ENCODE data around the gene NAT14. TPM values are rescaled to one million over a fixed set of nuclear protein-coding genes. Genes with fewer than 3 reads are reported as not detected.

Gene NAT14
- total RNA-seq, 1 donor from 2014 or later, result 14.7 TPM

- peaks cover 6% of the 10 kb centered on the region for H3K27me3 ChIP-seq
- DNase-seq, result no peak
- no peak overlapping the region for H3K27ac ChIP-seq
- no peak overlapping the region for H3K4me3 ChIP-seq
- no peaks in the 10 kb centered on the region for H3K4me1 ChIP-seq
- TF ChIP-seq CTCF (IDR thresholded peaks at IDR 0.05), result no peak
- intact Hi-C loops (cut with DNase I), result no loop called here
- no peaks in the 10 kb centered on the region for H3K36me3 ChIP-seq
- ATAC-seq, result no peak
- H3K9me3 ChIP-seq, result no peaks in the 10 kb centered on the region
These were observed 12.8 kb downstream of the NAT14 start for GRCh38 chr19:55497763-55498162.

GRCh38 chr19:55498246-55498840 is 13.4 kb downstream of the NAT14 start:
- ATAC-seq (no peak), DNase-seq (no peak)
- no peaks in the 10 kb centered on the region for H3K36me3 ChIP-seq
- peaks cover 3% of the 10 kb centered on the region for H3K27me3 ChIP-seq
- intact Hi-C loops (cut with DNase I), result no loop called here
- TF ChIP-seq CTCF (IDR thresholded peaks at IDR 0.05), result no peak
- H3K27ac ChIP-seq, result no peak overlapping the region
- no peaks in the 10 kb centered on the region for H3K4me1 ChIP-seq
- H3K4me3 ChIP-seq, result no peak overlapping the region
- H3K9me3 ChIP-seq, result no peaks in the 10 kb centered on the region

GRCh38 chr19:55500368-55500952 is 15.5 kb downstream of the NAT14 start:
- DNase-seq (no peak), ATAC-seq (no peak)
- no peaks in the 10 kb centered on the region for H3K36me3 ChIP-seq
- H3K27me3 ChIP-seq, result no peaks in the 10 kb centered on the region
- H3K4me1 ChIP-seq, result no peaks in the 10 kb centered on the region
- H3K27ac ChIP-seq, result no peak overlapping the region
- no peak overlapping the region for H3K4me3 ChIP-seq
- no peak for TF ChIP-seq CTCF (IDR thresholded peaks at IDR 0.05)
- intact Hi-C loops (cut with DNase I), result loop anchor here (5.0 kb wide), 1 partner anchor 358 kb away; no protein-coding TSS in a partner anchor
- H3K9me3 ChIP-seq, result no peaks in the 10 kb centered on the region

- H3K9me3 ChIP-seq, result no peaks in the 10 kb centered on the region
- no peaks in the 10 kb centered on the region for H3K36me3 ChIP-seq
- ATAC-seq (no peak), DNase-seq (no peak)
- intact Hi-C loops (cut with DNase I), result loop anchor here (5.0 kb wide), 1 partner anchor 360 kb away; no protein-coding TSS in a partner anchor
- no peak for TF ChIP-seq CTCF (IDR thresholded peaks at IDR 0.05)
- H3K4me3 ChIP-seq, result no peak overlapping the region
- no peak overlapping the region for H3K27ac ChIP-seq
- no peaks in the 10 kb centered on the region for H3K4me1 ChIP-seq
- H3K27me3 ChIP-seq, result no peaks in the 10 kb centered on the region
These were observed 17.4 kb downstream of the NAT14 start for GRCh38 chr19:55502197-55502952.

- no peaks in the 10 kb centered on the region for H3K27me3 ChIP-seq
- DNase-seq, result no peak
- no peaks in the 10 kb centered on the region for H3K36me3 ChIP-seq
- H3K4me3 ChIP-seq, result no peak overlapping the region
- H3K27ac ChIP-seq, result no peak overlapping the region
- no peaks in the 10 kb centered on the region for H3K9me3 ChIP-seq
- intact Hi-C loops (cut with DNase I), result loop anchor here (5.0 kb wide), 1 partner anchor 361 kb away; no protein-coding TSS in a partner anchor
- H3K4me1 ChIP-seq, result no peaks in the 10 kb centered on the region
- TF ChIP-seq CTCF (IDR thresholded peaks at IDR 0.05), result no peak
- ATAC-seq, result no peak
These were observed 18.1 kb downstream of the NAT14 start for GRCh38 chr19:55503157-55503501.

All from upper lobe of right lung (tissue), 1 donor.